Chondrocyte (in vitro differentiated cells): Measurements from ENCODE around the gene GSTM3. TPM values are rescaled to one million over a fixed set of nuclear protein-coding genes. Genes with fewer than 3 reads are reported as not detected.

Experiments
- DNase-seq: peaks from one replicate; pipeline ENCODE4 v3.0.0; 2021; ENCODE audit warnings: mixed read lengths, low spot score
- H3K27ac Mint-ChIP-seq: one replicate; pipeline ENCODE4 v1.8.0; 2021; ENCODE audit warnings: mild to moderate bottlenecking, moderate library complexity, mixed read lengths; ENCODE audit not compliant: unreplicated experiment
- H3K27me3 Mint-ChIP-seq: 2 replicates; pipeline ENCODE4 v1.8.0; 2021; ENCODE audit warnings: low read depth, mixed read lengths
- H3K36me3 Mint-ChIP-seq: 2 replicates; pipeline ENCODE4 v1.8.0; 2021; ENCODE audit warnings: low read depth, mixed read lengths
- H3K4me1 Mint-ChIP-seq: 2 replicates; pipeline ENCODE4 v1.8.0; 2021; ENCODE audit warnings: low read depth, mild to moderate bottlenecking, mixed read lengths
- H3K4me3 Mint-ChIP-seq: one replicate; pipeline ENCODE4 v1.8.0; 2021; ENCODE audit warnings: mild to moderate bottlenecking, moderate library complexity, mixed read lengths; ENCODE audit not compliant: unreplicated experiment
- H3K9me3 Mint-ChIP-seq: 2 replicates; pipeline ENCODE4 v1.8.0; 2021; ENCODE audit warnings: low read depth, mixed read lengths
- total RNA-seq: library from RNA; stranded (reverse); gene quantifications from 3 replicates; pipeline ENCODE4 v1.2.1, GENCODE V29; 2021
- TF ChIP-seq, protein P1 (sequence below): fragments of 200-600 bp; sonication (generic); IDR thresholded peaks from 2 replicates; pipeline ENCODE4 v1.5.0; 2021; ENCODE audit warnings: antibody characterized with exemption, mild to moderate bottlenecking, moderate library complexity

The GSTM3 gene
- total RNA-seq, 1 donor from 2014 or later: 63.8 TPM

DNA sequence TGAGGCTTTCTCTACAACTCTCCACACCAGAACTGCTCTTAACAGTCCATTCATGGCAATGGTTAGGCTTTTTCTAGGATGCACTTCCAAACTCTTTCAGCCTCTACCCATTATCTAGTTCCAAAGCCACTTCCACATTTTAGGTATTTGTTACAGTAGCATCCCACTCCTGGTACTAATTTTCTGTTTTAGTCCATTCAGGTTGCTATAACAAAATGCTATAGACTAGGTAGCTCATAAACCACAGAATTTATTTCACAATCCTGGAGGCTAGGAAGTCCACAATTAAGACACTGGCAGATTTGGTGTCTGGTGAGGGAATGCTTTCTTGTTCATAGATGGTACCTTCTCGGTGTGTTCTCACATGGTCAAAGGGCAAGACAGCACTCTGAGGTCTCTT lies 40.1 kb upstream of the GSTM3 start:
- no peak overlapping the region for H3K27ac Mint-ChIP-seq
- DNase-seq: no peak
- H3K9me3 Mint-ChIP-seq: peaks cover 5% of the 10 kb centered on the region
- H3K27me3 Mint-ChIP-seq: no peaks in the 10 kb centered on the region
- no peak overlapping the region for H3K4me3 Mint-ChIP-seq
- TF ChIP-seq, protein P1, sequence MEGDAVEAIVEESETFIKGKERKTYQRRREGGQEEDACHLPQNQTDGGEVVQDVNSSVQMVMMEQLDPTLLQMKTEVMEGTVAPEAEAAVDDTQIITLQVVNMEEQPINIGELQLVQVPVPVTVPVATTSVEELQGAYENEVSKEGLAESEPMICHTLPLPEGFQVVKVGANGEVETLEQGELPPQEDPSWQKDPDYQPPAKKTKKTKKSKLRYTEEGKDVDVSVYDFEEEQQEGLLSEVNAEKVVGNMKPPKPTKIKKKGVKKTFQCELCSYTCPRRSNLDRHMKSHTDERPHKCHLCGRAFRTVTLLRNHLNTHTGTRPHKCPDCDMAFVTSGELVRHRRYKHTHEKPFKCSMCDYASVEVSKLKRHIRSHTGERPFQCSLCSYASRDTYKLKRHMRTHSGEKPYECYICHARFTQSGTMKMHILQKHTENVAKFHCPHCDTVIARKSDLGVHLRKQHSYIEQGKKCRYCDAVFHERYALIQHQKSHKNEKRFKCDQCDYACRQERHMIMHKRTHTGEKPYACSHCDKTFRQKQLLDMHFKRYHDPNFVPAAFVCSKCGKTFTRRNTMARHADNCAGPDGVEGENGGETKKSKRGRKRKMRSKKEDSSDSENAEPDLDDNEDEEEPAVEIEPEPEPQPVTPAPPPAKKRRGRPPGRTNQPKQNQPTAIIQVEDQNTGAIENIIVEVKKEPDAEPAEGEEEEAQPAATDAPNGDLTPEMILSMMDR: no peak
- H3K36me3 Mint-ChIP-seq: no peaks in the 10 kb centered on the region
- H3K4me1 Mint-ChIP-seq: peaks cover 30% of the 10 kb centered on the region

DNA sequence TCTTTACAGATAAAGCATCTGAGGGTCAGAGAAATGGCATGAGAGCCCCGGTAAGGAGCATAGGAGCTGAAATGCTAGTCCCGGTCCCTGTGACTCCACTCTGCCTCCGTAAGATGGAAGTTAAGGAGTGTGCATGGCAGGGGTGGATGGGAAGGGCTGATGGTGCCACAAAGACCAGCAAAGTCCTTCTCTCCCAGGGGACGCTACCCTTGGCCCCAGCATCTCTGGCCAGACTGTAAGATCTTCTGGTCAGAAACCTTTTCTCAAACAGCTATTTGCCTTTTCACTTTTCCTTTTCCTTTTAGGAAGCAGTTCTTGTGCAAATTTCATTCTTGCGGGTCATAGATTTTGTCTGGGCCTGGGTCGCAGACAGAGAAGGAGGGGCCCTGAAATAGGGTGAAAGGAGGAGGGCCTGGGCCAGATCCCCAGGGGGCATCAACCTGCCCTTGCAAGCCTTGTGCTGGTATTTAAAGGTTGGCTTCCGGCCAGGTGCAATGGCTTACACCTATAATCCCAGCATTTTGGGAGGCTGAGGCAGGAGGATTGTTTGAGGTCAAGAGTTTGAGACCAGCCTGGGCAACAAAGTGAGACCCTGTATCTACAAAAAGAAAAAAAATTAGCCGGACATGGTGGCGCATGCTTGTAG lies 37.3 kb upstream of the GSTM3 start:
- Mint-ChIP-seq H3K27ac (no peak overlapping the region), H3K4me1 (peaks cover 25% of the 10 kb centered on the region), H3K4me3 (no peak overlapping the region), H3K36me3 (no peaks in the 10 kb centered on the region), H3K9me3 (peaks cover 5% of the 10 kb centered on the region), H3K27me3 (no peaks in the 10 kb centered on the region)
- TF ChIP-seq, protein P1: no peak
- peak; percentile 42 for DNase-seq

DNA sequence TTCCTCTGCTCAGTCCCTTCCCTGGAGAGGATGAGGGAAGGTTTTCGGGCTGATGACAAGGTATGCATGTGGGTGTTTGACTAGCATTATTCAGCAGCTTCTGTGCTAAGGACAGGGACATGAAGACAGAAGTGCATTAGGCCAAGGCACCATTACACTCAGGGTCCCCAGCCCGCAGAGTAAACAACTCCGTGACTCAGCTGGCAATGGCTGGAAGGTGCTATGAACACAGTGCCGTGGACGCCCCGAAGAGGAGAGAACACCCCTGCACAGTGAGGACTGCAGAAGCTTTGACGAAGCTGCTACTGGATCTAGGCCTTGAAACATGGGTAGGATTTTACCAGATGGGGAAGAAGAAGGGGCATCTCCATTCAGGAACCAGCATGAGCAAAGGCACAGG lies 36.6 kb upstream of the GSTM3 start:
- H3K36me3 Mint-ChIP-seq: no peaks in the 10 kb centered on the region
- no peak overlapping the region for H3K27ac Mint-ChIP-seq
- no peak overlapping the region for H3K4me3 Mint-ChIP-seq
- no peaks in the 10 kb centered on the region for H3K27me3 Mint-ChIP-seq
- H3K4me1 Mint-ChIP-seq: peaks cover 19% of the 10 kb centered on the region
- TF ChIP-seq, protein P1: no peak
- peak; percentile 50 for DNase-seq
- peaks cover 5% of the 10 kb centered on the region for H3K9me3 Mint-ChIP-seq

DNA sequence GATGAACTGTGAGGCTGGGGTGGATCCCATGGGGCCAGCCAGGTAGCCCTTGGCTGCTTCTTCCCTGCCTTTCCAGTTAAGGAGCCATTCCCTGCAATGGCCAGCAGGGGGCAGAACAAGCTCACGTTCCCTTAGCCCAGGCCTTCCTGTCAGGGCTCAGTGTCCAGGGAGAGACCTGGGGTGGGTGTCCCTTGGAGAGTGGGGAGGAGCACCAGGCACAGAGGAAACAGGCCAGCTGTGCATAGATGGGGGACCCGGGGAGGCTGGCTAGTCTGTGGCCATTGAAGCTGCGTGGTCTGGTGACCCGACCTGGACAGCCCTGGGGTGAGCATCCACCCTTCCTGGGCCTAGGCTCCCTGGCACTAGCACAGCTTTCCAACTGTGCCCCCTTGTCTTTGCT lies 36.1 kb upstream of the GSTM3 start:
- peak; percentile 75 for DNase-seq
- Mint-ChIP-seq H3K27me3 (no peaks in the 10 kb centered on the region), H3K27ac (no peak overlapping the region), H3K4me3 (no peak overlapping the region), H3K9me3 (peaks cover 5% of the 10 kb centered on the region), H3K36me3 (no peaks in the 10 kb centered on the region), H3K4me1 (peaks cover 15% of the 10 kb centered on the region)
- TF ChIP-seq, protein P1: peak; percentile 97

DNA sequence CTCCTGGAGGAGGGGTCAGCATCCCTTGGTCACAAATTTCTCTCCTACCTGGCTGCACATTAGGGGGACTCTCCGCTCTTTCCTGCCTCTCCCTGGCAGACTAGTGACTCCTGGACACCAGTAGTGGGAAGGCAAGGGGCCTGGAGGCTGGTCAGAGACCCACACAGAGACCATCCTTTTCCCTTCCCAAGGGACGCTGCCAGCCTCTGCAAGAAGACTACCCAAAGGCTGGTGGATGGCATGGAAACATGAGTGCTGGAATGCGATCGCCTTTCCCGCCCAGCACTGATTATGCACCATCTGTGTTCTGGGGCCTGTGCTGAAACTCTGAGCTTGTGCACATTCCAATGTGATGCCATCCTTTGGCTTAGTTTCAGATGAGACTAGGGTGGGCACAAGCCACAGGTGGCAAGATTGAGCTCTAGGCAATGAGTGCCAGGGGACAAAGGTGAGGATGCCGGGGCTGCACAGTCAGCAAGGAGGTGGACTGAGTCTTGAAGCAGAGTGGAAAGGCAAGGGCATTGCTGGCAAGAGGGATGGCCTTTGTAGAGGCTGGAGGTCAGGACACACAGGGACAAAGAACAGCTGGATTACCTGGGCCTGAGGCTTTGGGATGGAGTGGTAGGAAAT lies 35.5 kb upstream of the GSTM3 start:
- Mint-ChIP-seq H3K36me3 (no peaks in the 10 kb centered on the region), H3K4me3 (no peak overlapping the region), H3K9me3 (peaks cover 5% of the 10 kb centered on the region), H3K27ac (no peak overlapping the region), H3K4me1 (peaks cover 15% of the 10 kb centered on the region), H3K27me3 (no peaks in the 10 kb centered on the region)
- TF ChIP-seq, protein P1: no peak
- peak; percentile 59 for DNase-seq
